OCI-LY3 (cell line): Measurements from ENCODE around the gene ANOS1.
"Not testable (repeated sequence)": the region's sequence is repeated elsewhere in the genome, so short reads cannot be mapped to it uniquely, and the experiment has no call there.

ENCODE experiments used
- H2AFZ ChIP-seq: fragments of 200-600, 300-600 bp; shearing (Covaris generic); 2 replicates; pipeline ENCODE4 v1.6.0; 2014; ENCODE audit warnings: antibody characterized with exemption, low read depth, low read length
- H3K27ac ChIP-seq: fragments of 200-600, 300-600 bp; sonication (generic); 2 replicates; pipeline ENCODE4 v1.5.1; 2014; ENCODE audit warnings: mild to moderate bottlenecking, low read length, moderate library complexity, mixed read lengths
- H3K27me3 ChIP-seq: fragments of 200-600, 300-600 bp; sonication (generic); 2 replicates; pipeline ENCODE4 v1.6.1; 2014; ENCODE audit warnings: low read depth, low read length, mixed read lengths
- H3K36me3 ChIP-seq: fragments of 200-600, 300-600 bp; sonication (generic); replicated peaks from 2 replicates; pipeline ENCODE3; 2014; ENCODE audit warnings: low read depth, low read length, mixed read lengths
- H3K4me1 ChIP-seq: fragments of 300-600, 200-600 bp; sonication (generic); 2 replicates; pipeline ENCODE4 v1.6.1; 2014; ENCODE audit warnings: low read length, mixed read lengths
- H3K4me2 ChIP-seq: fragments of 200-600, 300-600 bp; sonication (generic); 2 replicates; pipeline ENCODE4 v1.6.1; 2014; ENCODE audit warnings: low read length, mixed read lengths
- H3K4me3 ChIP-seq: fragments of 300-600, 200-600 bp; sonication (generic); 2 replicates; pipeline ENCODE4 v1.5.1; 2014; ENCODE audit warnings: antibody characterized with exemption, mild to moderate bottlenecking, low read length, moderate library complexity
- H3K79me2 ChIP-seq: fragments of 300-600, 200-600 bp; shearing (Covaris generic); 2 replicates; pipeline ENCODE4 v1.6.1; 2014; ENCODE audit warnings: mild to moderate bottlenecking, low read length, mixed read lengths
- H3K9ac ChIP-seq: fragments of 300-600, 200-600 bp; shearing (Covaris generic); 2 replicates; pipeline ENCODE4 v1.6.0; 2014; ENCODE audit warnings: mild to moderate bottlenecking, low read length, moderate library complexity
- H3K9me3 ChIP-seq: fragments of 200-600, 300-600 bp; shearing (Covaris generic); 2 replicates; pipeline ENCODE4 v1.6.1; 2014; ENCODE audit warnings: low read length, mixed read lengths; ENCODE audit not compliant: insufficient read depth
- H4K20me1 ChIP-seq: fragments of 200-600, 300-600 bp; sonication (generic); 2 replicates; pipeline ENCODE4 v1.6.1; 2016; ENCODE audit warnings: low read length, mixed read lengths; ENCODE audit not compliant: insufficient read depth
- EZH2phosphoT487 ChIP-seq: fragments of 200-600 bp; shearing (Covaris generic); IDR thresholded peaks from 2 replicates; pipeline ENCODE4 v1.6.1; 2018; ENCODE audit warnings: antibody characterized with exemption, mixed run types, low read depth
- TF ChIP-seq, protein P1 (sequence below): fragments of 200-600, 300-600 bp; sonication (generic); IDR thresholded peaks from 2 replicates; pipeline ENCODE4 v1.5.1; 2014; ENCODE audit warnings: antibody characterized with exemption, low read length, low read depth

The ANOS1 gene

DNA sequence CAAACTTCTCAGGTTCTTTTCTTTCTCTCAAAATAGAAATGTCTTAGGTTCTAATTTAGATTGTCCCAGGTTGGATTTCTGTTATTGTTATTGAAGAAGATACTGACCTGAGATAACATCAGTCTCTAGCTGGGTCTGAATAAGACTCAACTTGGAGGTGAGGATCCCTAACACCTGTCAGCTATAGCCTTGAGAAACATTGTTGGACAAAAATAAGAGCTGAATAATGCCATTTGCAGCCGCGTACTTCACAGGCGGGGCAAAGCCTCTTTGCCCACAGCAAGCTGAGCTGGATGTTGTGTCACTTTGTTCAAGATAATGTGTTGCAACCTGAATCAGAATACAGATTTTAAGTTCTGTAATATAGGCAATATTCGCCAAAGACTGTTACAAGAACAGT lies 231.7 kb downstream of the ANOS1 start:
- no peak overlapping the region for H3K4me2 ChIP-seq
- no peaks in the 10 kb centered on the region for H3K9me3 ChIP-seq
- no peaks in the 10 kb centered on the region for H4K20me1 ChIP-seq
- no peak overlapping the region for H3K9ac ChIP-seq
- no peaks in the 10 kb centered on the region for H3K4me1 ChIP-seq
- H3K27me3 ChIP-seq, result no peaks in the 10 kb centered on the region
- TF ChIP-seq, protein P1, sequence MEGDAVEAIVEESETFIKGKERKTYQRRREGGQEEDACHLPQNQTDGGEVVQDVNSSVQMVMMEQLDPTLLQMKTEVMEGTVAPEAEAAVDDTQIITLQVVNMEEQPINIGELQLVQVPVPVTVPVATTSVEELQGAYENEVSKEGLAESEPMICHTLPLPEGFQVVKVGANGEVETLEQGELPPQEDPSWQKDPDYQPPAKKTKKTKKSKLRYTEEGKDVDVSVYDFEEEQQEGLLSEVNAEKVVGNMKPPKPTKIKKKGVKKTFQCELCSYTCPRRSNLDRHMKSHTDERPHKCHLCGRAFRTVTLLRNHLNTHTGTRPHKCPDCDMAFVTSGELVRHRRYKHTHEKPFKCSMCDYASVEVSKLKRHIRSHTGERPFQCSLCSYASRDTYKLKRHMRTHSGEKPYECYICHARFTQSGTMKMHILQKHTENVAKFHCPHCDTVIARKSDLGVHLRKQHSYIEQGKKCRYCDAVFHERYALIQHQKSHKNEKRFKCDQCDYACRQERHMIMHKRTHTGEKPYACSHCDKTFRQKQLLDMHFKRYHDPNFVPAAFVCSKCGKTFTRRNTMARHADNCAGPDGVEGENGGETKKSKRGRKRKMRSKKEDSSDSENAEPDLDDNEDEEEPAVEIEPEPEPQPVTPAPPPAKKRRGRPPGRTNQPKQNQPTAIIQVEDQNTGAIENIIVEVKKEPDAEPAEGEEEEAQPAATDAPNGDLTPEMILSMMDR, result no peak
- no peak for TF ChIP-seq EZH2phosphoT487
- H3K27ac ChIP-seq, result no peak overlapping the region
- H3K79me2 ChIP-seq, result no peaks in the 10 kb centered on the region
- H3K36me3 ChIP-seq, result no peaks in the 10 kb centered on the region
- H3K4me3 ChIP-seq, result no peak overlapping the region
- no peak overlapping the region for H2AFZ ChIP-seq

GRCh38 chrX:8495036-8495435 lies 236.9 kb downstream of the ANOS1 start:
- not testable (repeated sequence) for H3K27me3 ChIP-seq, H3K27ac ChIP-seq, H3K9ac ChIP-seq, H3K4me2 ChIP-seq, H3K4me1 ChIP-seq, H3K36me3 ChIP-seq, H3K9me3 ChIP-seq, H4K20me1 ChIP-seq, H3K79me2 ChIP-seq, H2AFZ ChIP-seq, H3K4me3 ChIP-seq

- Histone ChIP-seq H3K36me3 (no peaks in the 10 kb centered on the region), H3K4me1 (no peaks in the 10 kb centered on the region), H3K27ac (no peak overlapping the region), H4K20me1 (no peaks in the 10 kb centered on the region), H3K9ac (no peak overlapping the region), H3K4me2 (no peak overlapping the region), H3K9me3 (no peaks in the 10 kb centered on the region), H3K4me3 (no peak overlapping the region), H3K79me2 (no peaks in the 10 kb centered on the region), H3K27me3 (no peaks in the 10 kb centered on the region), H2AFZ (no peak overlapping the region)
- no peak for TF ChIP-seq EZH2phosphoT487
- TF ChIP-seq, protein P1, result no peak
Measured at GRCh38 chrX:8484360-8484949, 247.5 kb downstream of the ANOS1 start.
